Natural killer cell (primary cell): Measurements from ENCODE around the gene PCDHGA1. TPM values are rescaled to one million over a fixed set of nuclear protein-coding genes. Genes with fewer than 3 reads are reported as not detected.

ENCODE experiments used
- ATAC-seq, 3 donors: fragments of 150-1000 bp in 2 of 3; fragments of 200-7000 bp in 1 of 3; cut with Tn5 transposase; 1 replicate in 1 of 3; 2 replicates in 2 of 3; pipeline ENCODE4 v1.10.0; 2021; ENCODE audit warnings: mild to moderate bottlenecking in 2 of 3, moderate library complexity in 2 of 3
- DNase-seq, 2 donors: peaks; one replicate each; pipeline versions ENCODE4 v3.0.0 to v3.0.0-alpha.2; 2013 to 2021; ENCODE audit warnings: mixed read lengths in 1 of 2
- H3K27ac ChIP-seq: one replicate; pipeline ENCODE4 v1.5.1; 2013; ENCODE audit warnings: mild to moderate bottlenecking, low read length
- H3K27me3 ChIP-seq: one replicate; pipeline ENCODE4 v1.6.1; 2013; ENCODE audit warnings: low read length; ENCODE audit not compliant: control insufficient read depth, insufficient read depth
- H3K36me3 ChIP-seq: one replicate; pipeline ENCODE4 v1.6.1; 2013; ENCODE audit warnings: low read length; ENCODE audit not compliant: control insufficient read depth, insufficient read depth
- H3K4me1 ChIP-seq: one replicate; pipeline ENCODE4 v1.6.1; 2013; ENCODE audit warnings: low read length; ENCODE audit not compliant: control insufficient read depth, insufficient read depth
- H3K4me3 ChIP-seq: one replicate; pipeline ENCODE4 v1.5.1; 2013; ENCODE audit warnings: low read length
- H3K9me3 ChIP-seq: one replicate; pipeline ENCODE4 v1.6.1; 2013; ENCODE audit warnings: low read length; ENCODE audit not compliant: control insufficient read depth, insufficient read depth
- H3K27ac Mint-ChIP-seq, 2 donors: one replicate each; pipeline ENCODE4 v1.8.0; 2022; ENCODE audit warnings: mild to moderate bottlenecking in 2 of 2, mixed read lengths in 2 of 2, moderate library complexity in 1 of 2
- H3K27me3 Mint-ChIP-seq, 2 donors: one replicate each; pipeline ENCODE4 v1.8.0; 2022; ENCODE audit warnings: low read depth in 2 of 2, mixed read lengths in 2 of 2
- H3K36me3 Mint-ChIP-seq: one replicate; pipeline ENCODE4 v1.8.0; 2022; ENCODE audit warnings: mixed read lengths
- H3K4me1 Mint-ChIP-seq, 2 donors: one replicate each; pipeline ENCODE4 v1.8.0; 2022; ENCODE audit warnings: mixed read lengths in 2 of 2
- H3K4me3 Mint-ChIP-seq: one replicate; pipeline ENCODE4 v1.8.0; 2022; ENCODE audit warnings: mild to moderate bottlenecking, moderate library complexity, mixed read lengths
- H3K9me3 Mint-ChIP-seq, 2 donors: one replicate each; pipeline ENCODE4 v1.8.0; 2022; ENCODE audit warnings: mixed read lengths in 2 of 2
- WGBS: methylation state at CpG from one replicate; pipeline ENCODE4 v1.1.7; 2013; ENCODE audit warnings: missing lambda C conversion rate; ENCODE audit not compliant: insufficient coverage; 5-methylcytosine and 5-hydroxymethylcytosine counted together
- intact Hi-C: fragments of 100-400 bp; cut with micrococcal nuclease; formaldehyde crosslinking; loops from one replicate; pipeline ENCODE4 v1.14.2; 2022
- total RNA-seq, 4 donors: library from RNA; stranded (reverse); fragments of 120-200 nt in 1 of 4; gene quantifications; one replicate each; pipeline versions ENCODE4 v1.2.3 to v1.2.4, GENCODE V29; 2013 to 2022
- TF ChIP-seq, protein P1 (sequence below): fragments of 200-600 bp; IDR thresholded peaks from one replicate; pipeline ENCODE4 v1.8.0; 2022; ENCODE audit warnings: antibody characterized with exemption

PCDHGA1 gene
- total RNA-seq, 3 donors from 2014 or later (not counting 1 experiment from before 2014, with no cell fraction given) = not detected

- 76% methylated on average over 1 of the region's 2 CpGs for WGBS
- H3K4me3 Mint-ChIP-seq = no peak overlapping the region
- no peaks in the 10 kb centered on the region for H3K9me3 Mint-ChIP-seq
- no peak overlapping the region for H3K4me3 ChIP-seq
- DNase-seq (no peak), ATAC-seq (no peak)
- peak overlapping the region; percentile 70 to 71 for H3K27ac Mint-ChIP-seq
- H3K4me1 Mint-ChIP-seq = peaks cover 38 to 59% of the 10 kb centered on the region in 2 donors
- peaks cover 28% of the 10 kb centered on the region for H3K36me3 Mint-ChIP-seq
- no peaks in the 10 kb centered on the region for H3K9me3 ChIP-seq
- no peaks in the 10 kb centered on the region for H3K27me3 ChIP-seq
- no peak overlapping the region for H3K27ac ChIP-seq
- TF ChIP-seq, protein P1, sequence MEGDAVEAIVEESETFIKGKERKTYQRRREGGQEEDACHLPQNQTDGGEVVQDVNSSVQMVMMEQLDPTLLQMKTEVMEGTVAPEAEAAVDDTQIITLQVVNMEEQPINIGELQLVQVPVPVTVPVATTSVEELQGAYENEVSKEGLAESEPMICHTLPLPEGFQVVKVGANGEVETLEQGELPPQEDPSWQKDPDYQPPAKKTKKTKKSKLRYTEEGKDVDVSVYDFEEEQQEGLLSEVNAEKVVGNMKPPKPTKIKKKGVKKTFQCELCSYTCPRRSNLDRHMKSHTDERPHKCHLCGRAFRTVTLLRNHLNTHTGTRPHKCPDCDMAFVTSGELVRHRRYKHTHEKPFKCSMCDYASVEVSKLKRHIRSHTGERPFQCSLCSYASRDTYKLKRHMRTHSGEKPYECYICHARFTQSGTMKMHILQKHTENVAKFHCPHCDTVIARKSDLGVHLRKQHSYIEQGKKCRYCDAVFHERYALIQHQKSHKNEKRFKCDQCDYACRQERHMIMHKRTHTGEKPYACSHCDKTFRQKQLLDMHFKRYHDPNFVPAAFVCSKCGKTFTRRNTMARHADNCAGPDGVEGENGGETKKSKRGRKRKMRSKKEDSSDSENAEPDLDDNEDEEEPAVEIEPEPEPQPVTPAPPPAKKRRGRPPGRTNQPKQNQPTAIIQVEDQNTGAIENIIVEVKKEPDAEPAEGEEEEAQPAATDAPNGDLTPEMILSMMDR = no peak
- peaks cover 90% of the 10 kb centered on the region for H3K36me3 ChIP-seq
- peaks cover 6% of the 10 kb centered on the region for H3K4me1 ChIP-seq
- intact Hi-C loops = no loop called here
- no peaks in the 10 kb centered on the region for H3K27me3 Mint-ChIP-seq
Observed at GRCh38 chr5:141521244-141521781, 191.0 kb downstream of the PCDHGA1 start.

DNA sequence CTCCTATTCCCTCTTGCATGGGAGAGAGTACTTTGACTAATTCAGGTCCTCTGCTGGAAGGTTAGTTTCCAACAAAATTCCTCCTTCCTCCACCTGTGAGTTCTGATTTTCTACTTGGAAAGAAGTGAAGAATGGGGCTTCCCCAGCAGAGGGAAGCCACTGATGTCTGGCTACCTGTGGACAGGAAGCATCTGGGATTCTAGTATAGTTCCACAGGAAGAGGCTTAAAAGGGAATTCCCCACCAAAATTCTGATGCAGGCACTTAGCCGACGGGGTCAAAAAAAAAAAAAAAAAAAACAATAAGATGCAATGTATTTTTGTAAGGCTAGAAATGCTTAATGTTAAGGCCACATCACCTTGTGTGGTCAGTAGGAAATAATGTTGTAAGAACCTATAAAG lies 192.0 kb downstream of the PCDHGA1 start:
- intact Hi-C loops = no loop called here
- peaks cover 36% of the 10 kb centered on the region for H3K36me3 Mint-ChIP-seq
- 19% methylated on average over 2 of the region's 2 CpGs for WGBS
- H3K36me3 ChIP-seq = peaks cover 88% of the 10 kb centered on the region
- no peaks in the 10 kb centered on the region for H3K27me3 ChIP-seq
- no peak overlapping the region for H3K27ac ChIP-seq
- DNase-seq = peak in 1 of 2 donors; percentile 21
- no peaks in the 10 kb centered on the region for H3K9me3 ChIP-seq
- H3K4me1 Mint-ChIP-seq = peaks cover 29 to 51% of the 10 kb centered on the region in 2 donors
- no peak for ATAC-seq
- TF ChIP-seq, protein P1 = no peak
- no peaks in the 10 kb centered on the region for H3K27me3 Mint-ChIP-seq
- no peaks in the 10 kb centered on the region for H3K9me3 Mint-ChIP-seq
- no peak overlapping the region for H3K4me3 Mint-ChIP-seq
- H3K4me1 ChIP-seq = no peaks in the 10 kb centered on the region
- H3K4me3 ChIP-seq = no peak overlapping the region
- peak overlapping the region; percentile 70 to 71 for H3K27ac Mint-ChIP-seq

DNA sequence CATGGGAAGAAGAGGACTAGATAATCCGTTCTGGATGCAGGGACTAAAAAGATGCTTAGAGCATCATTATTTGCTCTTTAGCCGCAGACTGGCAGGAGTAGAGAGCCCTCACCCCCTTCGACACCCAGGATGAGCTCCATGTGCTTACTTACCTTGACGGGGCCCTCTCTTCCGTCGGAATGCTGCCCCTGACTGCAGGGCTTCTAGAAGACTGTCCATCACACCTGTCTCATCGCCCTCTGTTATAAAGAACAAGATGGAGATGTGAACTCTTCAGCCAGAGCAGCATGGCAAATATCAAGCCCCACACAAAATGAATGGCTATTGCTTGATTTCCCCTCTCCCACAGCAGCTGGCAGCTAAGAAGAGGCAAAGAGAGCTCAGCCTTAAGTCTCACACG lies 193.7 kb downstream of the PCDHGA1 start:
- intact Hi-C loops = loop anchor here (1.0 kb wide), 1 partner anchor 198 kb away; no protein-coding TSS in a partner anchor
- TF ChIP-seq, protein P1 = no peak
- over 99% methylated on average over 8 of the region's 8 CpGs for WGBS
- Mint-ChIP-seq H3K4me1 (peaks cover 21 to 51% of the 10 kb centered on the region in 2 donors), H3K36me3 (peaks cover 33% of the 10 kb centered on the region), H3K4me3 (no peak overlapping the region), H3K9me3 (no peaks in the 10 kb centered on the region), H3K27ac (peak overlapping the region; percentile 2 to 71), H3K27me3 (no peaks in the 10 kb centered on the region)
- Histone ChIP-seq H3K4me1 (no peaks in the 10 kb centered on the region), H3K27me3 (no peaks in the 10 kb centered on the region), H3K27ac (no peak overlapping the region), H3K36me3 (peaks cover 93% of the 10 kb centered on the region), H3K9me3 (no peaks in the 10 kb centered on the region), H3K4me3 (no peak overlapping the region)
- no peak for ATAC-seq
- no peak for DNase-seq
